Neural progenitor cell (in vitro differentiated cells): ENCODE results near the gene USP15. TPM values are rescaled to one million over a fixed set of nuclear protein-coding genes. Genes with fewer than 3 reads are reported as not detected.

Experiments used
- DNase-seq: peaks from one replicate; pipeline ENCODE4 v3.0.0-alpha.2; 2016; ENCODE audit warnings: low spot score
- H2AFZ ChIP-seq: fragments of 200-600 bp; sonication (generic); replicated peaks from 2 replicates; pipeline ENCODE4 v1.6.1; 2016; ENCODE audit warnings: antibody characterized with exemption
- H3F3A ChIP-seq: fragments of 200-600 bp; sonication (generic); 2 replicates; pipeline ENCODE4 v1.6.1; 2016; ENCODE audit warnings: antibody characterized with exemption, low read depth
- H3K27ac ChIP-seq: fragments of 200-600 bp; sonication (generic); 2 replicates; pipeline ENCODE4 v1.5.1; 2016; ENCODE audit warnings: mild to moderate bottlenecking
- H3K27me3 ChIP-seq: fragments of 200-600 bp; sonication (generic); 2 replicates; pipeline ENCODE4 v1.6.1; 2016; ENCODE audit warnings: mild to moderate bottlenecking, moderate library complexity
- H3K36me3 ChIP-seq: fragments of 200-600 bp; sonication (generic); 2 replicates; pipeline ENCODE4 v1.5.1; 2016
- H3K4me1 ChIP-seq: fragments of 200-600 bp; sonication (generic); 2 replicates; pipeline ENCODE4 v1.6.1; 2016; ENCODE audit warnings: mixed run types
- H3K4me2 ChIP-seq: fragments of 200-600 bp; sonication (generic); 2 replicates; pipeline ENCODE4 v1.6.1; 2016
- H3K4me3 ChIP-seq: fragments of 200-600 bp; sonication (generic); 2 replicates; pipeline ENCODE4 v1.5.1; 2016
- H3K79me2 ChIP-seq: fragments of 200-600 bp; sonication (generic); 2 replicates; pipeline ENCODE4 v1.6.1; 2016; ENCODE audit warnings: low read depth
- H3K9ac ChIP-seq: fragments of 200-600 bp; sonication (generic); 2 replicates; pipeline ENCODE4 v1.6.1; 2016
- H3K9me3 ChIP-seq: fragments of 200-600 bp; sonication (generic); 2 replicates; pipeline ENCODE4 v1.5.1; 2016; ENCODE audit warnings: low read depth
- H4K20me1 ChIP-seq: fragments of 200-600 bp; sonication (generic); 2 replicates; pipeline ENCODE4 v1.6.1; 2016; ENCODE audit warnings: low read depth
- H3K27ac Mint-ChIP-seq: 3 replicates; pipeline ENCODE4 v1.8.0; 2021; ENCODE audit warnings: mixed read lengths
- H3K27me3 Mint-ChIP-seq: 2 replicates; pipeline ENCODE4 v1.8.0; 2022; ENCODE audit warnings: low read depth, mild to moderate bottlenecking, inconsistent platforms, moderate library complexity, mixed read lengths; ENCODE audit not compliant: insufficient read depth
- H3K36me3 Mint-ChIP-seq: 3 replicates; pipeline ENCODE4 v1.8.0; 2021; ENCODE audit warnings: mixed read lengths
- H3K4me1 Mint-ChIP-seq: 3 replicates; pipeline ENCODE4 v1.8.0; 2021; ENCODE audit warnings: mixed read lengths
- H3K4me3 Mint-ChIP-seq: 3 replicates; pipeline ENCODE4 v1.8.0; 2021; ENCODE audit warnings: mild to moderate bottlenecking, moderate library complexity, mixed read lengths
- H3K9me3 Mint-ChIP-seq: 3 replicates; pipeline ENCODE4 v1.8.0; 2020; ENCODE audit warnings: mixed read lengths
- EZH2 ChIP-seq: fragments of 200-600 bp; sonication (generic); IDR thresholded peaks from 2 replicates; pipeline ENCODE4 v1.6.1; 2017; ENCODE audit warnings: antibody characterized with exemption, mild to moderate bottlenecking, moderate library complexity
- EZH2phosphoT487 ChIP-seq: fragments of 200-600 bp; sonication (generic); IDR thresholded peaks from 2 replicates; pipeline ENCODE4 v1.6.1; 2017; ENCODE audit warnings: antibody characterized with exemption
- total RNA-seq: library from RNA; depleted of rRNA; stranded (reverse); fragments of >200 nt; gene quantifications from 2 replicates; pipeline ENCODE4 v1.2.3, GENCODE V29; 2015; ENCODE audit warnings: low replicate concordance
- TF ChIP-seq, protein P1 (sequence below): fragments of 200-600 bp; sonication (generic); IDR thresholded peaks from 2 replicates; pipeline ENCODE4 v1.5.1; 2017; ENCODE audit warnings: antibody characterized with exemption, mild to moderate bottlenecking

USP15 gene
- total RNA-seq, 1 donor from 2014 or later = 36.0 TPM

DNA sequence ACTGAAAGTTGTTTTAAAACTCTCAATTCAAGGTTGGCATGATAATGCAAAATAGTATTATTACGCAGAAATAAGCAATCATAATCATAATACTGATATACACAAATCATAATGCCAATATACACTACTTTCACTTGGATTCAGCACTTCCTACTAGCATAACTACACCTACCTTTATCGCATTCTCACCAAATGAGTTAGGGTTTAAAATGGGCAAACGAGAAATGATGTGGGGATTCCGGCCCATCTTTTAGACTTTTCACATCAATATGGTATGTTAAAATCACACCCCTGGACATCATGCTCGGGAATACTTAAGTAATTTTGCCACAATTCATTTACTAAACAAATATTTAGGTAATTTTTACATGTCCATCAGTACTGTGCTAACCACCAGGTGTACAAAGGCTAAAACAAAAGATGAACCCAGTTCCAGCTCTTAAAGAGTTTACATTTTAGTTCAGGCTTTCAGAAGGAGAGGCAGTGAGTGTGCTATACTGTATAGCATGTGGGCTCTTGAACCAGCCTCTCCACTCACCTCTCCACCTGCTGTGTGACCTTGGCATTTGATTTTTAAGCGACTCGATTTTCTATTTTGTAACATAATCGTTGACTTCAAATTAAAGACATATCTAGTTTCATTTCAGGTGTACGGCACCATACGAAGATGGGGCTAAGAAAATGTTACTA is 1.1 kb upstream of the USP15 start:
- H3K27ac ChIP-seq = no peak overlapping the region
- H3K4me3 ChIP-seq = peak overlapping the region; percentile 100
- no peaks in the 10 kb centered on the region for H3K36me3 ChIP-seq
- H3K27me3 Mint-ChIP-seq = no peaks in the 10 kb centered on the region
- peak overlapping the region; percentile 95 for H2AFZ ChIP-seq
- H3K9me3 ChIP-seq = no peaks in the 10 kb centered on the region
- peak overlapping the region; percentile 99 for H3K4me3 Mint-ChIP-seq
- no peaks in the 10 kb centered on the region for H3K36me3 Mint-ChIP-seq
- peaks cover 21% of the 10 kb centered on the region for H3K4me1 Mint-ChIP-seq
- H3K79me2 ChIP-seq = peaks cover 39% of the 10 kb centered on the region
- H3K27me3 ChIP-seq = no peaks in the 10 kb centered on the region
- peak overlapping the region; percentile 97 for H3K27ac Mint-ChIP-seq
- H3K9ac ChIP-seq = no peak overlapping the region
- no peak for DNase-seq
- H3K4me2 ChIP-seq = peak overlapping the region; percentile 90
- no peaks in the 10 kb centered on the region for H3K9me3 Mint-ChIP-seq
- peaks cover 9% of the 10 kb centered on the region for H4K20me1 ChIP-seq
- H3F3A ChIP-seq = peaks cover 9% of the 10 kb centered on the region
- peaks cover 12% of the 10 kb centered on the region for H3K4me1 ChIP-seq
- TF ChIP-seq EZH2phosphoT487 (no peak), EZH2 (no peak)
- TF ChIP-seq, protein P1, sequence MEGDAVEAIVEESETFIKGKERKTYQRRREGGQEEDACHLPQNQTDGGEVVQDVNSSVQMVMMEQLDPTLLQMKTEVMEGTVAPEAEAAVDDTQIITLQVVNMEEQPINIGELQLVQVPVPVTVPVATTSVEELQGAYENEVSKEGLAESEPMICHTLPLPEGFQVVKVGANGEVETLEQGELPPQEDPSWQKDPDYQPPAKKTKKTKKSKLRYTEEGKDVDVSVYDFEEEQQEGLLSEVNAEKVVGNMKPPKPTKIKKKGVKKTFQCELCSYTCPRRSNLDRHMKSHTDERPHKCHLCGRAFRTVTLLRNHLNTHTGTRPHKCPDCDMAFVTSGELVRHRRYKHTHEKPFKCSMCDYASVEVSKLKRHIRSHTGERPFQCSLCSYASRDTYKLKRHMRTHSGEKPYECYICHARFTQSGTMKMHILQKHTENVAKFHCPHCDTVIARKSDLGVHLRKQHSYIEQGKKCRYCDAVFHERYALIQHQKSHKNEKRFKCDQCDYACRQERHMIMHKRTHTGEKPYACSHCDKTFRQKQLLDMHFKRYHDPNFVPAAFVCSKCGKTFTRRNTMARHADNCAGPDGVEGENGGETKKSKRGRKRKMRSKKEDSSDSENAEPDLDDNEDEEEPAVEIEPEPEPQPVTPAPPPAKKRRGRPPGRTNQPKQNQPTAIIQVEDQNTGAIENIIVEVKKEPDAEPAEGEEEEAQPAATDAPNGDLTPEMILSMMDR = no peak

GRCh38 chr12:62259631-62259992 is 592 bp upstream of the USP15 start:
- peak overlapping the region; percentile 90 for H3K4me2 ChIP-seq
- H3K4me3 ChIP-seq = peak overlapping the region; percentile 100
- no peaks in the 10 kb centered on the region for H3K36me3 Mint-ChIP-seq
- no peaks in the 10 kb centered on the region for H3K27me3 Mint-ChIP-seq
- no peaks in the 10 kb centered on the region for H3K36me3 ChIP-seq
- peak overlapping the region; percentile 95 for H2AFZ ChIP-seq
- peaks cover 9% of the 10 kb centered on the region for H4K20me1 ChIP-seq
- peaks cover 9% of the 10 kb centered on the region for H3F3A ChIP-seq
- no peaks in the 10 kb centered on the region for H3K27me3 ChIP-seq
- peak overlapping the region; percentile 53 for H3K9ac ChIP-seq
- peaks cover 12% of the 10 kb centered on the region for H3K4me1 ChIP-seq
- peak overlapping the region; percentile 97 for H3K27ac Mint-ChIP-seq
- DNase-seq = no peak
- H3K79me2 ChIP-seq = peaks cover 44% of the 10 kb centered on the region
- H3K9me3 Mint-ChIP-seq = no peaks in the 10 kb centered on the region
- no peaks in the 10 kb centered on the region for H3K9me3 ChIP-seq
- TF ChIP-seq EZH2phosphoT487 = no peak
- TF ChIP-seq, protein P1 = no peak
- no peak for TF ChIP-seq EZH2
- H3K27ac ChIP-seq = peak overlapping the region; percentile 13
- H3K4me1 Mint-ChIP-seq = peaks cover 21% of the 10 kb centered on the region
- peak overlapping the region; percentile 99 for H3K4me3 Mint-ChIP-seq

GRCh38 chr12:62260733-62261683 is 804 bp downstream of the USP15 start:
- H3K27ac Mint-ChIP-seq = peak overlapping the region; percentile 99
- Histone ChIP-seq H3K4me3 (peak overlapping the region; percentile 100), H3K9me3 (no peaks in the 10 kb centered on the region), H3K9ac (peak overlapping the region; percentile 88), H3K27me3 (no peaks in the 10 kb centered on the region), H3K27ac (peak overlapping the region; percentile 39), H3K36me3 (no peaks in the 10 kb centered on the region), H4K20me1 (peaks cover 18% of the 10 kb centered on the region), H3F3A (peaks cover 9% of the 10 kb centered on the region), H3K79me2 (peaks cover 58% of the 10 kb centered on the region), H3K4me1 (peaks cover 12% of the 10 kb centered on the region), H3K4me2 (peak overlapping the region; percentile 90), H2AFZ (peak overlapping the region; percentile 92)
- no peaks in the 10 kb centered on the region for H3K27me3 Mint-ChIP-seq
- peak; percentile 65 for DNase-seq
- H3K9me3 Mint-ChIP-seq = no peaks in the 10 kb centered on the region
- peaks cover 21% of the 10 kb centered on the region for H3K4me1 Mint-ChIP-seq
- peak overlapping the region; percentile 99 for H3K4me3 Mint-ChIP-seq
- no peak for TF ChIP-seq EZH2phosphoT487
- TF ChIP-seq, protein P1 = no peak
- no peak for TF ChIP-seq EZH2
- H3K36me3 Mint-ChIP-seq = no peaks in the 10 kb centered on the region
